HG03196 (cell line): ENCODE results near the gene RNF167.

Experiments
- ATAC-seq: cut with Tn5 transposase; IDR thresholded peaks from one replicate; pipeline ENCODE4 v1.9.1; 2021; ENCODE audit not compliant: unreplicated experiment

The RNF167 gene

GRCh38 chr17:4973256-4974114, 33.4 kb downstream of the RNF167 start:
- no peak for ATAC-seq

GRCh38 chr17:4974115-4974670, 34.1 kb downstream of the RNF167 start:
- no peak for ATAC-seq

GRCh38 chr17:4978726-4979125, 38.7 kb downstream of the RNF167 start:
- no peak for ATAC-seq

- no peak for ATAC-seq
These were observed 40.7 kb downstream of the RNF167 start for GRCh38 chr17:4980644-4981216.

- no peak for ATAC-seq
These were observed 42.2 kb downstream of the RNF167 start for GRCh38 chr17:4982305-4982704.

- ATAC-seq, result no peak
These were observed 46.3 kb downstream of the RNF167 start for GRCh38 chr17:4986403-4986802.

GRCh38 chr17:4986951-4987766, 47.1 kb downstream of the RNF167 start, which contains the start of gene CAMTA2:
Gene CAMTA2, minus strand, starts transcription at chr17:4987675. Its CDS starts 1,453 bp downstream, at chr17:4986222.
- peak; percentile 57 for ATAC-seq

GRCh38 chr17:4987767-4988567, 47.9 kb downstream of the RNF167 start:
- ATAC-seq, result no peak

- ATAC-seq, result no peak
These were observed 54.1 kb downstream of the RNF167 start for GRCh38 chr17:4994081-4994595.
